Measurements from ENCODE around the gene NXPH1. TPM values are rescaled to one million over a fixed set of nuclear protein-coding genes. Genes with fewer than 3 reads are reported as not detected.

NXPH1 gene
- total and polyA plus RNA-seq, 2 experiments from 2014 or later = 0.45 to 3.0 TPM

- Histone ChIP-seq H3K4me2 (no peak overlapping the region), H3K27me3 (ENCODE audit: insufficient read depth) (no peaks in the 10 kb centered on the region), H3K4me1 (ENCODE audit: insufficient read depth) (no peaks in the 10 kb centered on the region), H4K20me1 (replicated peaks; ENCODE audit: insufficient read depth) (no peaks in the 10 kb centered on the region), H3F3A (replicated peaks; ENCODE audit: low read depth) (no peaks in the 10 kb centered on the region), H3K9me2 (ENCODE audit: insufficient read depth) (no peaks in the 10 kb centered on the region), H3K79me2 (replicated peaks; ENCODE audit: insufficient read depth) (no peaks in the 10 kb centered on the region), H2AFZ (no peak overlapping the region), H3K4me3 (no peak overlapping the region), H3K36me3 (ENCODE audit: insufficient read depth) (no peaks in the 10 kb centered on the region), H3K27ac (ENCODE audit: low read depth) (no peak overlapping the region)
- DNase-seq (ENCODE audit: low spot score) (no peak), ATAC-seq (peak; percentile 44; the same call in 2 of the 3 replicates)
- Mint-ChIP-seq H3K27me3 (ENCODE audit: insufficient read depth, low read depth, poor library complexity) (peaks cover 2% of the 10 kb centered on the region), H3K36me3 (ENCODE audit: low read depth) (no peaks in the 10 kb centered on the region; the same call in 2 of the 3 replicates), H3K4me1 (no peaks in the 10 kb centered on the region; the same call in 2 of the 3 replicates), H3K27ac (no peak overlapping the region), H3K4me3 (no peak overlapping the region), H3K9me3 (no peaks in the 10 kb centered on the region; the same call in 2 of the 3 replicates)
- peak in 1 of 2 experiments; percentile 43; a peak in 2 of 4 replicates for TF ChIP-seq CTCF (conservative IDR thresholded peaks at IDR 0.05; ENCODE audit: low read depth in 2 of 2)
- no peak for TF ChIP-seq EZH2phosphoT487 (IDR thresholded peaks at IDR 0.05; ENCODE audit: unreplicated experiment)
Measured at GRCh38 chr7:8579661-8580194, 146.3 kb downstream of the NXPH1 start.

- Mint-ChIP-seq H3K4me3 (no peak overlapping the region), H3K9me3 (no peaks in the 10 kb centered on the region; the same call in 1 of the 3 replicates), H3K27me3 (ENCODE audit: insufficient read depth, low read depth, poor library complexity) (peaks cover 2% of the 10 kb centered on the region), H3K27ac (no peak overlapping the region), H3K36me3 (ENCODE audit: low read depth) (no peaks in the 10 kb centered on the region; the same call in 2 of the 3 replicates), H3K4me1 (no peaks in the 10 kb centered on the region)
- no peaks in the 10 kb centered on the region for H3K79me2 ChIP-seq (replicated peaks; ENCODE audit: insufficient read depth)
- ATAC-seq = no peak
- DNase-seq (ENCODE audit: low spot score) = no peak
- H3K4me3 ChIP-seq = no peak overlapping the region
- no peaks in the 10 kb centered on the region for H3K4me1 ChIP-seq (ENCODE audit: insufficient read depth)
- H2AFZ ChIP-seq = no peak overlapping the region
- H3K36me3 ChIP-seq (ENCODE audit: insufficient read depth) = no peaks in the 10 kb centered on the region
- H4K20me1 ChIP-seq (replicated peaks; ENCODE audit: insufficient read depth) = no peaks in the 10 kb centered on the region
- no peaks in the 10 kb centered on the region for H3F3A ChIP-seq (replicated peaks; ENCODE audit: low read depth)
- H3K4me2 ChIP-seq = no peak overlapping the region
- no peaks in the 10 kb centered on the region for H3K27me3 ChIP-seq (ENCODE audit: insufficient read depth)
- H3K27ac ChIP-seq (ENCODE audit: low read depth) = no peak overlapping the region
- no peaks in the 10 kb centered on the region for H3K9me2 ChIP-seq (ENCODE audit: insufficient read depth)
- no peak for TF ChIP-seq REST (IDR thresholded peaks at IDR 0.05; ENCODE audit: unreplicated experiment)
- no peak for TF ChIP-seq ETS1 (IDR thresholded peaks at IDR 0.05)
- no peak for TF ChIP-seq ZNF331 (CRISPR knock-in tag; IDR thresholded peaks at IDR 0.05; ENCODE audit: low read depth)
- TF ChIP-seq NANOG (IDR thresholded peaks at IDR 0.05; ENCODE audit: borderline replicate concordance) = no peak
- TF ChIP-seq ZNF462 (CRISPR knock-in tag; IDR thresholded peaks at IDR 0.05) = no peak
Measured at GRCh38 chr7:8581842-8582241, 148.4 kb downstream of the NXPH1 start.
